PFSK-1 (cell line): ENCODE results near the gene MTX3.

Source experiments
- POLR2AphosphoS5 ChIP-seq: IDR thresholded peaks from 2 replicates; pipeline ENCODE4 v1.6.1; 2012; ENCODE audit warnings: low read depth, mild to moderate bottlenecking, control low read depth, low read length, moderate library complexity
- REST ChIP-seq, 2 experiments: IDR thresholded peaks; 2 replicates each; pipeline versions ENCODE4 v1.6.1 to v1.8.0; 2011 to 2012; ENCODE audit warnings: low read depth in 2 of 2, low read length in 2 of 2, control low read depth in 1 of 2, inconsistent platforms in 1 of 2, mild to moderate bottlenecking in 1 of 2, moderate library complexity in 1 of 2; ENCODE audit not compliant: insufficient read depth in 1 of 2
- TAF1 ChIP-seq: IDR thresholded peaks from 2 replicates; pipeline ENCODE4 v1.6.1; 2012; ENCODE audit warnings: low read length, control low read depth, borderline replicate concordance; ENCODE audit not compliant: insufficient read depth

- no peak for TF ChIP-seq POLR2AphosphoS5
- TF ChIP-seq REST (IDR thresholded peaks at IDR 0.05; ENCODE audit: insufficient read depth in 1 of 2, low read depth in 2 of 2, low read length in 2 of 2) = no peak
- TF ChIP-seq TAF1 = no peak
These were observed 35.8 kb upstream of the MTX3 start for GRCh38 chr5:80026841-80027240.
